Measurements from ENCODE around the gene AP3B2.

- TF ChIP-seq POLR2A (IDR thresholded peaks at IDR 0.05) = no peak
- TF ChIP-seq CTCF (IDR thresholded peaks at IDR 0.05) = no peak
Observed at GRCh38 chr15:82710926-82711490, 1.3 kb upstream of the AP3B2 start.
